Activated T-helper 17 cell treated with anti-CD3 and anti-CD28 coated beads, Interleukin-2, amount 50 U/mL, for 72 hours (primary cell): Measurements from ENCODE around the gene F7. TPM values are rescaled to one million over a fixed set of nuclear protein-coding genes. Genes with fewer than 3 reads are reported as not detected.
A peak's percentile ranks its signal among the peaks of the same experiment; 100 is the strongest.

Experiments
- ATAC-seq: fragments of 150-1000 bp; cut with Tn5 transposase; replicated peaks from 2 replicates; pipeline ENCODE4 v1.10.0; 2021; ENCODE audit warnings: mild to moderate bottlenecking, moderate library complexity
- H3K27ac Mint-ChIP-seq: one replicate; pipeline ENCODE4 v1.8.0; 2022; ENCODE audit warnings: mixed read lengths
- H3K27me3 Mint-ChIP-seq: one replicate; pipeline ENCODE4 v1.8.0; 2022; ENCODE audit warnings: mixed read lengths
- H3K36me3 Mint-ChIP-seq: one replicate; pipeline ENCODE4 v1.8.0; 2022; ENCODE audit warnings: low read depth, mild to moderate bottlenecking, mixed read lengths
- H3K4me1 Mint-ChIP-seq: one replicate; pipeline ENCODE4 v1.8.0; 2022; ENCODE audit warnings: mixed read lengths
- H3K4me3 Mint-ChIP-seq: one replicate; pipeline ENCODE4 v1.8.0; 2022; ENCODE audit warnings: mild to moderate bottlenecking, mixed read lengths
- H3K9me3 Mint-ChIP-seq: one replicate; pipeline ENCODE4 v1.8.0; 2022; ENCODE audit warnings: mixed read lengths
- total RNA-seq, 2 donors: library from RNA; stranded (reverse); gene quantifications; one replicate each; pipeline ENCODE4 v1.2.3, GENCODE V29; 2022

F7 gene
- total RNA-seq, 2 donors from 2014 or later = 0.40 TPM; not detected in 1

- no peak for ATAC-seq
- H3K36me3 Mint-ChIP-seq = no peaks in the 10 kb centered on the region
- no peaks in the 10 kb centered on the region for H3K9me3 Mint-ChIP-seq
- no peaks in the 10 kb centered on the region for H3K27me3 Mint-ChIP-seq
- H3K4me3 Mint-ChIP-seq = no peak overlapping the region
- no peaks in the 10 kb centered on the region for H3K4me1 Mint-ChIP-seq
- peak overlapping the region; percentile 48 for H3K27ac Mint-ChIP-seq
These were observed 33.4 kb downstream of the F7 start for GRCh38 chr13:113138792-113139551.

- H3K4me1 Mint-ChIP-seq = no peaks in the 10 kb centered on the region
- H3K4me3 Mint-ChIP-seq = no peak overlapping the region
These were observed 34.0 kb downstream of the F7 start for GRCh38 chr13:113139577-113139976.

GRCh38 chr13:113140677-113141600 is 35.3 kb downstream of the F7 start:
- peaks cover 5% of the 10 kb centered on the region for H3K4me1 Mint-ChIP-seq

More at GRCh38 chr13:113139577-113139976, 34.0 kb downstream of the F7 start:
- no peaks in the 10 kb centered on the region for H3K36me3 Mint-ChIP-seq
- no peaks in the 10 kb centered on the region for H3K27me3 Mint-ChIP-seq
- no peaks in the 10 kb centered on the region for H3K9me3 Mint-ChIP-seq
- ATAC-seq = no peak
- H3K27ac Mint-ChIP-seq = no peak overlapping the region

GRCh38 chr13:113141601-113141970 is 36.0 kb downstream of the F7 start:
- no peak overlapping the region for H3K4me3 Mint-ChIP-seq
- H3K9me3 Mint-ChIP-seq = no peaks in the 10 kb centered on the region
- ATAC-seq = no peak
- H3K36me3 Mint-ChIP-seq = peaks cover 9% of the 10 kb centered on the region
- no peak overlapping the region for H3K27ac Mint-ChIP-seq
- H3K4me1 Mint-ChIP-seq = peaks cover 7% of the 10 kb centered on the region
- H3K27me3 Mint-ChIP-seq = no peaks in the 10 kb centered on the region

More at GRCh38 chr13:113140677-113141600, 35.3 kb downstream of the F7 start:
- H3K27ac Mint-ChIP-seq = no peak overlapping the region
- no peak overlapping the region for H3K4me3 Mint-ChIP-seq
- no peak for ATAC-seq
- peaks cover 8% of the 10 kb centered on the region for H3K36me3 Mint-ChIP-seq
- H3K27me3 Mint-ChIP-seq = no peaks in the 10 kb centered on the region
- no peaks in the 10 kb centered on the region for H3K9me3 Mint-ChIP-seq

GRCh38 chr13:113142876-113143275 is 37.3 kb downstream of the F7 start:
- no peaks in the 10 kb centered on the region for H3K9me3 Mint-ChIP-seq
- peaks cover 7% of the 10 kb centered on the region for H3K4me1 Mint-ChIP-seq
- no peak overlapping the region for H3K4me3 Mint-ChIP-seq
- no peak overlapping the region for H3K27ac Mint-ChIP-seq
- peaks cover 9% of the 10 kb centered on the region for H3K36me3 Mint-ChIP-seq
- no peaks in the 10 kb centered on the region for H3K27me3 Mint-ChIP-seq
- ATAC-seq = no peak

- ATAC-seq = no peak
- Mint-ChIP-seq H3K9me3 (no peaks in the 10 kb centered on the region), H3K27me3 (no peaks in the 10 kb centered on the region), H3K4me1 (peaks cover 7% of the 10 kb centered on the region), H3K4me3 (no peak overlapping the region), H3K36me3 (peaks cover 9% of the 10 kb centered on the region), H3K27ac (no peak overlapping the region)
These were observed 38.1 kb downstream of the F7 start for GRCh38 chr13:113143466-113144254.

GRCh38 chr13:113144255-113144629 is 38.7 kb downstream of the F7 start:
- H3K4me1 Mint-ChIP-seq = peaks cover 7% of the 10 kb centered on the region
- no peak overlapping the region for H3K4me3 Mint-ChIP-seq
- H3K27me3 Mint-ChIP-seq = no peaks in the 10 kb centered on the region
- no peak for ATAC-seq
- no peak overlapping the region for H3K27ac Mint-ChIP-seq
- H3K9me3 Mint-ChIP-seq = no peaks in the 10 kb centered on the region
- peaks cover 9% of the 10 kb centered on the region for H3K36me3 Mint-ChIP-seq

- H3K27me3 Mint-ChIP-seq = no peaks in the 10 kb centered on the region
- H3K27ac Mint-ChIP-seq = peak overlapping the region; percentile 94
- peak overlapping the region; percentile 70 for H3K4me3 Mint-ChIP-seq
- H3K36me3 Mint-ChIP-seq = peaks cover 9% of the 10 kb centered on the region
- peaks cover 7% of the 10 kb centered on the region for H3K4me1 Mint-ChIP-seq
- H3K9me3 Mint-ChIP-seq = no peaks in the 10 kb centered on the region
- ATAC-seq = peak; percentile 92
These were observed 39.9 kb downstream of the F7 start for GRCh38 chr13:113145496-113145895.

- peak overlapping the region; percentile 70 for H3K4me3 Mint-ChIP-seq
- peaks cover 7% of the 10 kb centered on the region for H3K4me1 Mint-ChIP-seq
- H3K27ac Mint-ChIP-seq = peak overlapping the region; percentile 94
- no peaks in the 10 kb centered on the region for H3K27me3 Mint-ChIP-seq
- peaks cover 9% of the 10 kb centered on the region for H3K36me3 Mint-ChIP-seq
- H3K9me3 Mint-ChIP-seq = no peaks in the 10 kb centered on the region
- ATAC-seq = peak; percentile 83
These were observed 40.5 kb downstream of the F7 start for GRCh38 chr13:113145911-113146598.

GRCh38 chr13:113146750-113147149 is 41.2 kb downstream of the F7 start:
- Mint-ChIP-seq H3K36me3 (peaks cover 9% of the 10 kb centered on the region), H3K4me3 (peak overlapping the region; percentile 70), H3K27me3 (no peaks in the 10 kb centered on the region), H3K27ac (peak overlapping the region; percentile 94), H3K9me3 (no peaks in the 10 kb centered on the region), H3K4me1 (peaks cover 7% of the 10 kb centered on the region)
- no peak for ATAC-seq

GRCh38 chr13:113147206-113147605 is 41.6 kb downstream of the F7 start:
- Mint-ChIP-seq H3K9me3 (no peaks in the 10 kb centered on the region), H3K4me3 (peak overlapping the region; percentile 70)

GRCh38 chr13:113148407-113148806 is 42.8 kb downstream of the F7 start:
- Mint-ChIP-seq H3K36me3 (peaks cover 19% of the 10 kb centered on the region), H3K27me3 (peaks cover 7% of the 10 kb centered on the region), H3K9me3 (no peaks in the 10 kb centered on the region), H3K4me3 (no peak overlapping the region), H3K27ac (no peak overlapping the region), H3K4me1 (peaks cover 17% of the 10 kb centered on the region)
- ATAC-seq = no peak

More at GRCh38 chr13:113147206-113147605, 41.6 kb downstream of the F7 start:
- H3K27me3 Mint-ChIP-seq = peaks cover under 1% of the 10 kb centered on the region
- H3K4me1 Mint-ChIP-seq = peaks cover 9% of the 10 kb centered on the region
- H3K36me3 Mint-ChIP-seq = peaks cover 10% of the 10 kb centered on the region
- peak overlapping the region; percentile 94 for H3K27ac Mint-ChIP-seq
- no peak for ATAC-seq

GRCh38 chr13:113148940-113149503 is 43.4 kb downstream of the F7 start:
- Mint-ChIP-seq H3K9me3 (no peaks in the 10 kb centered on the region), H3K27ac (no peak overlapping the region), H3K36me3 (peaks cover 19% of the 10 kb centered on the region), H3K4me3 (no peak overlapping the region), H3K4me1 (peaks cover 17% of the 10 kb centered on the region), H3K27me3 (peaks cover 7% of the 10 kb centered on the region)
- no peak for ATAC-seq
